Erythroblast (primary cell): ENCODE data around the gene RING1.

Experiments
- GATA1 ChIP-seq: IDR thresholded peaks from 2 replicates; pipeline ENCODE4 v1.6.1; 2011; ENCODE audit warnings: low read depth, mild to moderate bottlenecking, control low read depth, low read length, moderate library complexity
- POLR2A ChIP-seq: IDR thresholded peaks from 2 replicates; pipeline ENCODE4 v1.6.1; 2011; ENCODE audit warnings: mild to moderate bottlenecking, low read length

GRCh38 chr6:33171880-33172687 is 36.2 kb upstream of the RING1 start:
- TF ChIP-seq POLR2A (no peak), GATA1 (no peak)
